ENCODE measurements around the gene UBL7.

UBL7 gene

GRCh38 chr15:74396445-74397238, 64.3 kb downstream of the UBL7 start:
- TF ChIP-seq CTCF (IDR thresholded peaks at IDR 0.05; ENCODE audit: low read depth, low read length, missing control alignments), result no peak
- DNase-seq (ENCODE audit: extremely low read depth, low read depth), result no peak
- H3K4me3 ChIP-seq (replicated peaks; ENCODE audit: low read depth, low read length), result no peak overlapping the region

- no peak overlapping the region for H3K4me3 ChIP-seq (replicated peaks; ENCODE audit: low read depth, low read length)
- TF ChIP-seq CTCF (IDR thresholded peaks at IDR 0.05; ENCODE audit: low read depth, low read length, missing control alignments), result no peak
- no peak for DNase-seq (ENCODE audit: extremely low read depth, low read depth)
Measured at GRCh38 chr15:74396146-74396438, 64.9 kb downstream of the UBL7 start.

Measured in HFF-Myc (cell line).